NCI-H1436 treated with DMSO at 0.1 percent for 48 hours (cell line): ENCODE results near the gene ZNF791.
"Not testable (repeated sequence)": the region's sequence is repeated elsewhere in the genome, so short reads cannot be mapped to it uniquely, and the experiment has no call there.

ENCODE experiments used
- DNase-seq: peaks from one replicate; lab custom pipeline; 2025; lab: John Stamatoyannopoulos, UW

ZNF791 gene

GRCh38 chr19:12629215-12629614, 18.5 kb downstream of the ZNF791 start:
- no peak for DNase-seq

DNA sequence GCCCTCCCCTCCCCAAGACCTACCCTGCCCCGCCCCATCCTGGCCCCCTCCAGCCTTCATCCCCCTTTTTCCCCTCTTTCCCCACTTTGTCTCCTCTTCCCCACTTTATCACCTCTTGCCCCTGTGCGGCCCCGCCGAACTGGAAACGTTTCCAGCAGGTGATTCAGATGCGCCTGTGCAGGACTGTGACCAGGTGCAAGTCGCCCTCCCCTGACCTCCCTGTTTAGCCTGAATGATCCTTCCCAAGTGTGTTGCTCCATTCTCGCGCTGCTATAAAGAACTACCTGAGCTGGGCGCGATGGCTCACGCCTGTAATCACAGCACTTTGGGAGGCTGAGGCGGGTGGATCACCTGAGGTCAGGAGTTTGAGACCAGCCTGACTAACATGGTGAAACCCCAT, 25.9 kb downstream of the ZNF791 start:
- DNase-seq: no peak

GRCh38 chr19:12638611-12639182, 28.0 kb downstream of the ZNF791 start:
- DNase-seq: no peak

- no peak for DNase-seq
Observed at GRCh38 chr19:12639901-12640613, 29.3 kb downstream of the ZNF791 start.

- DNase-seq: no peak
Observed at GRCh38 chr19:12641456-12641855, 30.7 kb downstream of the ZNF791 start.

GRCh38 chr19:12642506-12642905, 31.8 kb downstream of the ZNF791 start:
- no peak for DNase-seq

DNA sequence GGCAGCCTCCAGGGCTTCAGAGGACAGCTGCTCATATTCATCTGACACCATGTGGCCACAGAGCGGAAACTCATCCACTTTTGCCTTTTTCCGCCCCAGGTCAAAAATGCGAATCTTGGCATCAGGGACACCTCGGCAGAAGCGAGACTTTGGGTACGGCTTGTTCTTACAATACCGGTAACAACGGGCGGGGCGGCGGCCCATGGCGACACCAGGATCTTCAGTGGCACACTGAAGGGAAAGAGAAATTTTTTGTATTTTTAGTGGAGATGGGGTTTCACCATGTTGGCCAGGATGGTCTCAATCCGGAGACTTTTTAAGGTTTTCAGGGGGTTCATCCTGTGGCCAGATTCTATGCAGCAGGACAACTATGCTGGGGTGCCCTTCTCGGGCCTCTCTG, 33.0 kb downstream of the ZNF791 start:
- DNase-seq: not testable (repeated sequence)

- DNase-seq: no peak
Observed at GRCh38 chr19:12646551-12646950, 35.8 kb downstream of the ZNF791 start.

GRCh38 chr19:12647047-12647446, 36.3 kb downstream of the ZNF791 start:
- no peak for DNase-seq

DNA sequence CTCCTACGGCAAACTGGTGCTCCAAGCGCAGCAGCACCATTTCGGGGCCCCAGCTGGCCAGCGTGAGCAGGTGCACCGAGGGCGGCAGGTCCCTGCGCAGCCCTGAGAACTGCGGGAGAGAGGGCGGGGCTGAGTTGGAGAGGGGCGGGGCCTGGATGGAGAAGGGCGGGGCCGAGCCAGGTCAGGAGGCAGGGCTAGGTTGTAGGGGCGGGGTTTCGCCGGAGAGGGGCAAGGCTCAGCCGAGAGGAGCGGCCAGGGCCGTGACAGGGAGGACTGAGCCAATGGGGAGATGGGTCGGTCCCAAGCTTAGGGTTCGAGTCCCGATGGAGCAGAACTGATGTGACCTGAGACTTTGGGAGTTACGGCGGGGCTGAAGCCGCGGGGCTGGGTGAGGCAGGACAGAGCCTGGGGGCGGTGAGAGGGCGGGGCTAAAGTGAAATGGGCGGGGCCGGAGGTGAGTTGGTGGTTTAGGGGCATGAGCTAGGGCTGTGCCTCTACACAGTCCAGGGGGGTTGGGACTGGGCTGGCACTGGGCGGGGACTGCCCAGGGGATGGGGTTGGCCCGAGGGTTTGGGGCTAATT, 36.9 kb downstream of the ZNF791 start:
- DNase-seq: no peak

GRCh38 chr19:12648088-12648487, 37.4 kb downstream of the ZNF791 start:
- no peak for DNase-seq

- no peak for DNase-seq
Observed at GRCh38 chr19:12649941-12650340, 39.2 kb downstream of the ZNF791 start.

GRCh38 chr19:12652219-12652618, 41.5 kb downstream of the ZNF791 start:
- no peak for DNase-seq

DNA sequence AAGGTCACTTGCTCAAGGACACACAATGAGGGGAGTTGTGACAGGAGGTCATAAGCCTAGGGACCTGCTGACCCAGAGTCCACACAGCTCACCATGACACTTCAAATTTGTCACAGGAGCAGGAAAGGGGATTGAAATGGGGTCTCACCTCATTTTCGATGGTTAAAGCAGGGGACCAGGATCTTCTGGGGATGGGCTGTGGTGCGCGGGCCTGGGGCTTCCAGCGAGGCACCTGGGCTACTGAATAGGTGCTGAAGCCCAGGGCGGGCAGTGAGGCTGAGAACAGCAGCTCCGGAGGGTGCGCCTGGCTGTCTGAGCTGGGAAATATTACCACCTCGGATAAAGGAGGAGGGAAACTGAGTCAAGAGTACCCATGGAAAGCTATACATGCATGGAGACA, 44.8 kb downstream of the ZNF791 start:
- DNase-seq: no peak

DNA sequence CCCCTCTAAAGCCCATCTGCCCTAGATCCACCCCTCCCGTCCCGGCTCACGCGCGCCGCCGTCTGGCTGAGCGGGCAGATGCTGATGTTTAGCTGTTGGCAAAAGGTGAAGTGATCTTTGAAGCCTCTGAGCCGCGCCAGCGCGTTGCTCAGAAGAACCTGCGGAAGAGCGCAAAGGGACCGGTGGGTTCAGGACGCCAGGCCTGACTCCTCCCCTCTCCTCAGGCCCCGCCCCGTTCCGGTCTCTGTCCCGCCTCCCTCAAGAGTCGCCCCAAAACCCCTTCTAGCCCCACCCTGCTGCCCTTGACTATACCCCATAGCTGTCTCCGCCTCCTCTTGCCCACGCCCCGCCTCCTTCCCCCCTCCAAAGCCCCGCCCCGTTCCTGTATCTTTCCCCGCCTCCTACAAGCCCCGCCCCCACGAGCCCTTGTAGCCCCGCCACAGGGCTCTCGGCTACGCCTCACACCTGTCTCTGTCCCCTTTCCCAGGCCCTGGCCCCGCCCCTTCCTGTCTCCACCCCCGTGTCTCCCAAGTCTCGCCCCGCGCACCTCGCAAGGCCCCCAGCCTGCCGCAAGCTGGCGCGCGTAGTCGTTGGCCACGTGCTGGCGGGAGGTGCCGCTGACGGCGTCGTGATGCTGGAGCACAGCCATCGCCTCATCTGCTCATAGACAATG, 46.3 kb downstream of the ZNF791 start:
- no peak for DNase-seq

DNA sequence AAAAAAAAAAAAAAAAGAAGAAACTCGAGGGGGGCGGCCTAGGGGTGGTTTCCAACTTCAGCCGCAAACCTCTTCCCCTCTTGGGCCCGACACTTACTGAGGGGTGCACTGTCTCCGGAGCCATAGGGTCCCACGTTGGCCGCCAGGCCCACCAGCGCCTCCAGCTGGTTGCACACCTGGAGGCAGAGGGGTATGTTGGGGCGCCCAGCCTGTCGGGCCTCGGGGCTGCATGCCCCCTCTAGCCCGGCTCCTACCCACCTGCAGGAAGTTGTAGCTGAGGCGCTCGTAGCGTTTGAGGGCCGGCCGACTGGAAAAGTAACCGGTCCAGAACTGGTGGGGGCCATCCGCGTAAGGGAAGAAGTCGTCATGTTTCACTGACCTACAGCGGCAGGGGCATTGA, 47.2 kb downstream of the ZNF791 start:
- DNase-seq: no peak

GRCh38 chr19:12660980-12661379, 50.3 kb downstream of the ZNF791 start:
- no peak for DNase-seq

GRCh38 chr19:12664406-12665280, 53.9 kb downstream of the ZNF791 start:
- no peak for DNase-seq

DNA sequence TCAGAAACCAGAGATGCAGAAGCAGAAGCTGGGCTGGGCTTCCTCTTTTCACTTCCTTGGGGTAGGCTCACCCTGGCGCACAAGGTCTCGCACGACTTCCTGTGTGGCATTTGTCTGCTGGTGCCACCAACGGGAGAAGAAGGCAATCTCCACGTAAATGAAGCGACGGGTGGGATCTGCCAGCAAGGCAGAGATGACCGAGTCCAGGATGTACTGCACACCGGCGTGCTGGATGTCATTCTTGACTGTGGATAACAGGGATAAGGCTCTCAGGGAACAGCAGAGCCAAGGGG, 54.5 kb downstream of the ZNF791 start:
- DNase-seq: no peak

DNA sequence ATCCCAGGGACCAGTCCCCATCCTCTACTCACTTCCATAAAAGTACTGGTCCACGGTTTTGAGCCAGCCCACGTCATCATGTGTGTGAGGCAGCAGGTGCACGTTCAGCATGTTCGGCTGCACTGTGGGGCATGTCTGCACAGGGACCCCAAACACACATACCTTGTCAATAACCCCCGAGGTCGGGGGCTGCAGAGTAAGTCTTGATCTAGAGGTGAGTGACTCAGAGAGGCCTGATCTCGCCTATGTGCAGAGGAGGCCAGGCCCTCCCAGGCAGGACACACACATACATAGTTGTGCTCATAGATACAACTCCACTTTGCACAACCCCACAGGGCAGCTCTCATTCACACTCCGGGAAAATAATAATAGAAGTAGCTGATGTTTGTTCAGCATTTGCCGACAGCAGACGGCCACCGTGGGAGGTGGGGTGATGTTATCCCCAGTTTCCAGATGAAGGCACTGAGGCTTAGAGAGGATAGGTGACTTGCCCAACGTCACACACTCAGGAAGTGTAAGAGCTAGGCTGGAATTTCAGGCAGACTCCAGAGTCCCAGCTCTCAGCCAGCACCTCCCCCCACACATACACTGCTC, 55.0 kb downstream of the ZNF791 start:
- DNase-seq: no peak

- no peak for DNase-seq
Observed at GRCh38 chr19:12666265-12667048, 55.7 kb downstream of the ZNF791 start, which contains the start of the genes MAN2B1 and WDR83. MAN2B1 (minus strand) TSS chr19:12666742; CDS start chr19:12666701, 41 bp downstream. WDR83 (plus strand) TSS chr19:12666807; CDS start chr19:12669791, 2,984 bp downstream.
